Uterine smooth muscle cell (primary cell): ENCODE measurements around the gene KRT38. TPM values are rescaled to one million over a fixed set of nuclear protein-coding genes. Genes with fewer than 3 reads are reported as not detected.

Experiments used
- total RNA-seq: library from RNA; depleted of rRNA; stranded (reverse); fragments of >200 nt; gene quantifications from 2 replicates; pipeline ENCODE4 v1.2.3, GENCODE V29; 2014

The KRT38 gene
- total RNA-seq = under 0.01 and 0.11 TPM in 2 replicates

GRCh38 chr17:41440531-41441033 lies at the start of gene KRT38:
KRT38 (minus strand) TSS chr17:41440983; CDS start chr17:41440921, 62 bp downstream.

GRCh38 chr17:41489531-41489930 lies 48.7 kb upstream of the KRT38 start, which contains the start of gene KRT36:
KRT36 (minus strand) TSS chr17:41489910; CDS start chr17:41489864, 46 bp downstream.

DNA sequence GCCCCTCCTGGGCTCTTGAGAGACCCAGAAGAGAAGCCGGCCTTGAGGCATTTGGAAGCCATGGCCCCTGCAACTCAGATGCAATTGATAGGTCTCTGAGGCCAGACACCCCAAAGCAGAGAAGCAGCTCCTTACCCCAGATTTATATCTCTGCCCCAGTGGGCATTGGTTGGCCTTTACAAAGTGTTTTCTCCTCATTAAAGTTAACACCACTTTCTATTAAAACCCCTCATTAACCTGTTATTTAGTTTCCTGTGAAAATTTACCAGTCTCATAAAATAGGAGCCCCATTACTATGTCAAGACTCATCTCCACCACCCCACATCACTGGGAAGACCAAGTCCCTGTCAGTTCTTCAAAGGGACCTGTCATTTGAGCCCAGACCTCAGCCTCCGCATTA lies 40.3 kb upstream of the KRT38 start, which contains the start of gene KRT35:
Gene KRT35, minus strand, starts transcription at position 116 of the 400 bp plus-strand sequence. Its CDS starts 54 bp downstream, at position 62.

DNA sequence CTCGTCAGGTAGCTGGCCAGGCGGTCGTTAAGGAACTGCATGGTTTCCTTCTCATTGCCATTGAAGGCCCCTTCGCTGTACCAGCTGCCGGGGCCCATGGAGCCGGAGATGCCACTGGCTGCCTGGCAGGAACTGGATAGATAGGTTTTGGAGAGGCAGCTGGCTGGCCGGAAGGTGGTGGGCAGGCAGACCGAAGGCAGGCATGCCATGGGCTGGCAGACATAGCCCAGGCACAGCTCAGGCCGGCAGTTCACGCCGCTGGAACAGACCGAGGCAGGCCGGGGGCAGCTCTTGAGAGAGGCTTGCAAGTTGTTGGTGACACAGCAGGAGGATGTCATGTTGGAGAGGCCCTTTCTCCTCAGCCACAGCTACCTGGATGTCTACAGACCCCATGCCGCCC lies 26.2 kb upstream of the KRT38 start, which contains the start of gene KRT32:
Gene KRT32, minus strand, starts transcription at position 399 of the 400 bp plus-strand sequence. Its CDS starts 61 bp downstream, at position 338.

GRCh38 chr17:41424111-41424635 lies 16.6 kb downstream of the KRT38 start, which contains the start of gene KRT37:
KRT37 (minus strand) TSS chr17:41424585; CDS start chr17:41424523, 62 bp downstream.

GRCh38 chr17:41396996-41397660 lies 43.7 kb downstream of the KRT38 start, which contains the start of gene KRT31:
KRT31 (minus strand) TSS chr17:41397608; CDS start chr17:41397539, 69 bp downstream.

Other genes starting within 250 kb of the KRT38 start
- gene KRTAP9-2, start 214.3 kb downstream of the KRT38 start, total RNA-seq = not detected in 2 replicates
- gene KRTAP9-3, start 208.5 kb downstream of the KRT38 start, total RNA-seq = not detected in 2 replicates
- gene KRTAP9-8, start 203.0 kb downstream of the KRT38 start, total RNA-seq = not detected in 2 replicates
- gene KRTAP9-4, start 191.3 kb downstream of the KRT38 start, total RNA-seq = not detected in 2 replicates
- gene KRTAP9-9, start 185.6 kb downstream of the KRT38 start, total RNA-seq = not detected in 2 replicates
- not detected in 2 replicates for gene KRTAP9-6, start 175.6 kb downstream of the KRT38 start, total RNA-seq
- gene KRTAP9-7, start 165.3 kb downstream of the KRT38 start, total RNA-seq = not detected in 2 replicates
- not detected in 2 replicates for gene KRTAP29-1, start 138.1 kb downstream of the KRT38 start, total RNA-seq
- gene KRTAP16-1, start 131.7 kb downstream of the KRT38 start, total RNA-seq = not detected in 2 replicates
- gene KRTAP17-1, start 125.3 kb downstream of the KRT38 start, total RNA-seq = 0.12 and 0.33 TPM in 2 replicates
- not detected in 2 replicates for gene KRT33A, start 90.2 kb downstream of the KRT38 start, total RNA-seq
- gene KRT33B, start 71.2 kb downstream of the KRT38 start, total RNA-seq = 1.1 and 2.7 TPM in 2 replicates
- gene KRT34, start 58.7 kb downstream of the KRT38 start, total RNA-seq = 133 and 203 TPM in 2 replicates
- not detected in 2 replicates for gene KRT31, start 43.4 kb downstream of the KRT38 start, total RNA-seq
- gene KRT37, start 16.4 kb downstream of the KRT38 start, total RNA-seq = not detected in 2 replicates
- not detected in 2 replicates for gene KRT32, start 26.4 kb upstream of the KRT38 start, total RNA-seq
- not detected in 2 replicates for gene KRT35, start 40.2 kb upstream of the KRT38 start, total RNA-seq
- gene KRT36, start 48.9 kb upstream of the KRT38 start, total RNA-seq = 0.11 and 0.12 TPM in 2 replicates
- 0.25 and 0.55 TPM in 2 replicates for gene KRT13, start 64.6 kb upstream of the KRT38 start, total RNA-seq
- gene KRT15, start 77.9 kb upstream of the KRT38 start, total RNA-seq = 5.7 and 15.3 TPM in 2 replicates
- gene KRT19, start 87.3 kb upstream of the KRT38 start, total RNA-seq = 1,363 and 1,718 TPM in 2 replicates
- gene KRT9, start 131.1 kb upstream of the KRT38 start, total RNA-seq = not detected in 2 replicates
- not detected in 2 replicates for gene KRT14, start 145.9 kb upstream of the KRT38 start, total RNA-seq
- 0.12 and 0.22 TPM in 2 replicates for gene KRT16, start 171.8 kb upstream of the KRT38 start, total RNA-seq
- 1.00 and 1.5 TPM in 2 replicates for gene KRT17, start 183.6 kb upstream of the KRT38 start, total RNA-seq
- gene EIF1, start 247.9 kb upstream of the KRT38 start, total RNA-seq = 134 and 145 TPM in 2 replicates